GM10266 (cell line): ENCODE measurements around the gene VAV3.

Experiments
- DNase-seq: peaks from one replicate; pipeline ENCODE4 v3.0.0; 2012; ENCODE audit errors: extremely low spot score
- CTCF ChIP-seq: IDR thresholded peaks from 2 replicates; pipeline ENCODE4 v1.5.1; 2012; ENCODE audit warnings: mild to moderate bottlenecking, low read depth; ENCODE audit not compliant: control insufficient read depth, insufficient read depth; ENCODE audit errors: missing control alignments

The VAV3 gene

GRCh38 chr1:107776900-107777663 lies 187.9 kb downstream of the VAV3 start:
- no peak for TF ChIP-seq CTCF

GRCh38 chr1:107771377-107771776 lies 193.6 kb downstream of the VAV3 start:
- no peak for DNase-seq
- TF ChIP-seq CTCF: no peak

More at GRCh38 chr1:107776900-107777663, 187.9 kb downstream of the VAV3 start:
- DNase-seq: peak; percentile 49

- TF ChIP-seq CTCF: no peak
- DNase-seq: no peak
Observed at GRCh38 chr1:107767156-107767582, 197.8 kb downstream of the VAV3 start.

- DNase-seq: no peak
- no peak for TF ChIP-seq CTCF
Observed at GRCh38 chr1:107766533-107766932, 198.4 kb downstream of the VAV3 start.

GRCh38 chr1:107762751-107763390 lies 202.1 kb downstream of the VAV3 start:
- TF ChIP-seq CTCF: no peak

GRCh38 chr1:107760065-107760464 lies 204.9 kb downstream of the VAV3 start:
- no peak for TF ChIP-seq CTCF
- DNase-seq: no peak

More at GRCh38 chr1:107762751-107763390, 202.1 kb downstream of the VAV3 start:
- DNase-seq: no peak

GRCh38 chr1:107750364-107750959 lies 214.5 kb downstream of the VAV3 start:
- DNase-seq: peak; percentile 27
- TF ChIP-seq CTCF: peak; percentile 54
